NCI-H526 (cell line): ENCODE results near the gene PRR15L.
"Not testable (repeated sequence)": the region's sequence is repeated elsewhere in the genome, so short reads cannot be mapped to it uniquely, and the experiment has no call there.

Experiments
- DNase-seq, 2 experiments: peaks; one replicate each; lab custom pipeline; 2025; lab: John Stamatoyannopoulos, UW

The PRR15L gene

DNA sequence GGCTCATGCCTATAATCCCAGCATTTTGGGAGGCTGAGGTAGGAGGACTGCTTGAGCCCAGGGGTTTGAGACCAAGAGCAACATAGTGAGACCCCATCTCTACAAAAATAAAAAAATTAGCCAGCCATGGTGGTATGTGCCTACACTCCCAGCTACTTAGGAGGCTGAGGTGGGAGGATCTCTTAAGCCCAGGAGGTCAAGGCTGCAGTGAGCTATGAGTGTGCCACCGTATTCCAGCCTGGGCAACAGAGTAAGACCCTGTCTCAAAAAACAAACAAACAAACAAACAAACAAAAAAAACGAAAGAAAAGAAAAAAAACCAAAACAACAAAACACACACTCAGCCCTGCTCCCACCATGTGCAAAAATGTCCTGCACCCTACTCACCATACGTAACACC is 22.2 kb downstream of the PRR15L start:
- not testable (repeated sequence) for DNase-seq

GRCh38 chr17:47934856-47935255 is 22.8 kb downstream of the PRR15L start:
- no peak for DNase-seq

- DNase-seq, result no peak
Observed at GRCh38 chr17:47931848-47932247, 25.8 kb downstream of the PRR15L start.

DNA sequence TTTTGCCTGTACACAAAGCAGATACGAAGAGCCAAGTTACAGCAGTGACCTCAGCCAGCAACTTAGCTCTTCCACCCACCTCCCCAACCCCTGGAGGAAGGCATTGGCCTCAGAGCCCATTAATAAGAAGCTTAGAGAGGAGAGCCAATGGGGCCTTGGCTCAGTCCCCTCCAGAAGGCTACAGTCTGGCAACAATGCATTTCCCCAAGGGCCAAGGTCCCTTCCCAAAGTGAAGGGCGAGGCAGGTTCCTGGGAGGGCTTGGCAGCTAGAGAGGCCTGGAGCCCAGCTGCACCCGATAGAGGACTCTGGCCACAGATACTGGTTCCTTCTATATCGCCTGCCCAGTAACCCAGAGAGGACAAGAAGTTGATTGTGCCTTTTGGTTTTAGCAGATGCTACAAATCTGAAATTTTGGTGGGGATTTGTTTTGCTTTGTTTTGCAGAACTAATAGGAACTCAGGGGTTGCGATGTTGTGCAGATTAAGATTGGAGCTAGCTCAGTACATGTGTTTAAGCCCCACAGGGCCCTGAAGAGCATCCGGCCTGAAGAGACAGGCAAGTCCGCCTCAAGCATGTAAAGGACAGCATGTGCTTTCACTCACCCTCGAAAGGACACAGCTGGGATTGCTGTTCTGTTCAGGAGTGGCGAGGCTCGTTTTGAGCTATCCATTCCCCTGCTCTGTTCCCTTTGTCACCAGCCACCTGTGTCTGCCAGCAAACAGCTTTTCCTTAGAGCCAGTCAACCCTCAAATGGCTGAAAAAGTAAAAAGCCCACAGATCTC is 28.3 kb downstream of the PRR15L start:
- DNase-seq, result no peak

DNA sequence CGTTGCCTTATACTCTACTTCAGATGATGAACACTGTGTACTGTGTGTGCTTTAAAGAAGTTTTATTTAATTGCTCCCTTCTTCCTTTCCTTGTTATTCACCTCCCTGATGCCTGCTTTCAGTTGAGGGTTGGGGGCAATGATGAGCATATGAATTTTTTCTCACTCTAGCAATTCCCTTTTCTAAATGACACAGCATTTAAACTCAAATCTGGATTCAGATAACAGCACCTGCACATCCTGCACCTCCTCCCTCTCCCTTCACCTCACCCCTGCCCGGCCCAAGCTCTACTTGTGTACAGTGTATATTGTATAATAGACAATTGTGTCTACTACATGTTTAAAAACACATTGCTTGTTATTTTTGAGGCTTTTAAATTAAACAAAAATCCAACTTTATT is 29.3 kb downstream of the PRR15L start:
- no peak for DNase-seq

GRCh38 chr17:47927821-47928400 is 29.8 kb downstream of the PRR15L start:
- no peak for DNase-seq

- DNase-seq, result no peak
Observed at GRCh38 chr17:47925678-47925988, 32.0 kb downstream of the PRR15L start.

DNA sequence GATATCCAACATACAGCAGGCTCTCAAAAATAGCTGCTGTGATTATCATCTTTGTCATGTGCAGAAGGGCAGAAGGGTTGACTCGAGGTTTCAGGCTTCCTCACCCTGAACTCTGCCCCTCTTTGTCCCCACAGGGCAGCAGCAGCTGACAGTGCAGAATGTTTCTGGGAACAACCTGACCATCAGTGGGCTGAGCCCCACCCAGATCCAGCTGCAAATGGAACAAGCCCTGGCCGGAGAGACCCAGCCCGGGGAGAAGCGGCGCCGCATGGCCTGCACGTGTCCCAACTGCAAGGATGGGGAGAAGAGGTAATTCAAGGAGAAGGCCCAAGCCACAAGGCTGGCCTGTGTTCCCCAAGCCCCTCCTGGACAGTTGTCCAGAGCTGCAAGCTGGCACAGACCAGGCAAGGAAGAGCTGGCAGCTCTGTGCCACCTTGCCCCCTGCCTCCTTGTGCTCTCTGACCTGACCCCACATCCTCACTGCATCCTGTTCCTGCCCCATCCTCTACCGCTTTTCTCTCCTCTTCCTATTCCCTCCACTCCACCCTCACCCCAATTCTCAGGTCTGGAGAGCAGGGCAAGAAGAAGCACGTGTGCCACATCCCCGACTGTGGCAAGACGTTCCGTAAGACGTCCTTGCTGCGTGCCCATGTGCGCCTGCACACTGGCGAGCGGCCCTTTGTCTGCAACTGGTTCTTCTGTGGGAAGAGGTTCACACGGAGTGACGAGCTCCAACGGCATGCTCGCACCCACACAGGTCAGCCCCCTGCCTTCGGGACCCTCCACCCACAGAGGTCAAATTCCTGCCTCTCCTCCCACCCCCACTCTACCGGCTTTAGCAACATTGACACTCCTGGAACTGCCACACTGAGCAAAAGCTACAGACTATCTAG is 32.7 kb downstream of the PRR15L start:
- DNase-seq, result no peak

- DNase-seq, result not testable (repeated sequence)
Observed at GRCh38 chr17:47919889-47920288, 37.8 kb downstream of the PRR15L start.

- DNase-seq, result no peak
Observed at GRCh38 chr17:47918991-47919390, 38.7 kb downstream of the PRR15L start.

- DNase-seq, result no peak
Observed at GRCh38 chr17:47918006-47918405, 39.7 kb downstream of the PRR15L start.

DNA sequence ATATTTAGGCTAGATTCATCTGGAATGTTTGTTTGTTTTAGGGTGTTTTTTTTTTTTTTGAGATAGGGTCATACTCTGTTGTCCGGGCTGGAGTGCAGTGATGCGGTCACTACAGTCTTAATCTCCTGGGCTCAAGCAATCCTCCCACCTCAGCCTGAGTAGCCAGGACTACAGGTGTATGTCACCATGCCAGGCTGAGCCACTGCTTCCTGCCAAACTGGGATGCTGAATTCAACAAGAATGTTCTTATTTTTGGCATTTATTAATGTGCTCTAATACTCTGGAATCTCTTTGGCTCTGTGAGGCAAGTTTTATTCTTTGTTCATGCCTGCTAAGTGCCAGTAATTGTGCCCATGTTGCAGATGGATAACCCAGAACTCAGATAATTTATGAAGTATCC is 40.1 kb downstream of the PRR15L start:
- no peak for DNase-seq

GRCh38 chr17:47916489-47917208 is 41.0 kb downstream of the PRR15L start:
- no peak for DNase-seq

DNA sequence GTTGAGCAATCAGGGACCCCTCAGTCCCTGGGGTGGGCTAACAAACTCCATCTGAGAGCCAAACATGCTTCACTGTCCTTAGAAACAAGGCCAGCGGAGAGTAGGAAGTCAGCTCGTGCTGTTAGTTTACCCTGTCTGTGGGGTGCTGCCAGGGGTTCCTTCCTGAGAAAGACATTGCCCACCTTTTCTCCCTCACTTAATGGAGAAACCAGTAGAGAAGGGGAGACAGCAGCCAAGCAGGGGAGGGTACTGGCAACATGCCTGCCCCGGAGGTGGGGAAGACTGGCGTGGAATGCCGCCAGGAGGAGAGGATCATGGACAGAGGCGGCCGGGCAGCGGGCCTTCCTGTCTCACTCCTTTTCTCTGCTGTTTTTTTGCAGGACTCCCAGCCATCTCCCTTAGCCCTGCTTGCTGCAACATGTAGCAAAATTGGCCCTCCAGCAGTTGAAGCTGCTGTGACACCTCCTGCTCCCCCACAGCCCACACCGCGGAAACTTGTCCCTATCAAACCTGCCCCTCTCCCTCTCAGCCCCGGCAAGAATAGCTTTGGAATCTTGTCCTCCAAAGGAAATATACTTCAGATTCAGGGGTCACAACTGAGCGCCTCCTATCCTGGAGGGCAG is 41.8 kb downstream of the PRR15L start:
- no peak for DNase-seq

GRCh38 chr17:47914306-47914948 is 43.3 kb downstream of the PRR15L start:
- no peak for DNase-seq

DNA sequence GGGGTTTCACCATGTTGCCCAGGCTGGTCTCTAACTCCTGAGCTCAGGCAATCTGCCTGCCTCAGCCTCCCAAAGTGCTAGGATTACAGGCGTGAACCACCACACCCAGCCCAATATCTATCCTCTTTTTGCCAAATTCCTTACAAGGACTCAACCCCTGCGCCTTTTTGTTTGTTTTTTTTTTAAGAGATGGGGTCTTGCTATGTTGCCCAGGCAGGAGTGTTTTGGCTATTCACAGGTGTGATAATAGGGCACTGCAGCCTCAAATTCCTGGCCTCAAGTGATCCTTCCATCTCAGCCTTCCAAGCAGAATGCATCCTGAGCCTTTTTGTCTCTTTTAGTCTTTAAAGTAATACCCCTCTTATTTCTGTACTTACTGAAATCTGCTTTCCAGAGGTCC is 44.6 kb downstream of the PRR15L start:
- no peak for DNase-seq

- DNase-seq, result no peak
Observed at GRCh38 chr17:47907932-47908562, 49.6 kb downstream of the PRR15L start.

DNA sequence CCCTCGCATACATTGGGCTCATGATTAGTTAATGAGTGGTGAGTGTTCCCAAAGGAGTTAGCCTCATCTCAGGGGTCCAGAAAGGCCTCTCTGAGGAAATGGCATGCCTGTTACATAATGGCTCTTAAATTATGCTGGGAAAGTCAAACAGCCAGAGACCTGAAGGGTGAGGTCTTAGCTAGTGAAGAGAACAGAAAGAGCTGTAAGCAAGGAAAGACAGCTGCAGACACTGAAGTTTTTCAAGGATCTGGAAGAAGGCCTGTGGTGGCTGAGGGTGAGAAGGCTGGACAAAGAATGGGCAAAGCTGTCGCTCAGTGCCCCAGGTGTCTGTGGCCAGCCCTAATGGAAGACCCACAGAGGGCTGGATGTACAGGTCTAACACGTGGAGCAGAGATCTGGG is 51.2 kb downstream of the PRR15L start:
- no peak for DNase-seq

DNA sequence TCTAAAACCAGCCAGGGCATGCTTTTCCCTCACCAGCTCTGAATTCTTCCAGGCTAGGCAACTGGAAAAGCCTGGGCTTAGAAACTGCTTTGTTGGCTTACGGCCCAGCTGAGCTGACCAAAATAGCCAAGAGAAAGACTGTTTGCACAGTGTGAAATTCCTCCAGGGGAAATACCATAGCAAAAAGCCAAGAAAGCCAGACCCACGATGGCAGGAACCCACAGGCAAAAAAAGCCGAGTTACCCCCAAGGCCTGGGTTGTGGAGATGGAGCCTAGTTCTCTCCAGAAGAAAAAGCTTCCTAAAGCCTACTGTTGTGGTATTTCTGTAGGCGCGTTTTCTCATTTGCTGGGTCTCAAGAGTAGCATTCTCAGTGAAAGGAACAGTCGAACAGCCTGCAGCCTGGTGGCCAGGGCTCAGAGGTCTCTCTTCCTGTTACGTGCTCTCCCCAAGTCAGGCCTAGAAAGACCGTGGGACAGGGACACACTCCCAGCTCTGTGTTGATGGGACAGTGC is 52.4 kb downstream of the PRR15L start:
- DNase-seq, result no peak

DNA sequence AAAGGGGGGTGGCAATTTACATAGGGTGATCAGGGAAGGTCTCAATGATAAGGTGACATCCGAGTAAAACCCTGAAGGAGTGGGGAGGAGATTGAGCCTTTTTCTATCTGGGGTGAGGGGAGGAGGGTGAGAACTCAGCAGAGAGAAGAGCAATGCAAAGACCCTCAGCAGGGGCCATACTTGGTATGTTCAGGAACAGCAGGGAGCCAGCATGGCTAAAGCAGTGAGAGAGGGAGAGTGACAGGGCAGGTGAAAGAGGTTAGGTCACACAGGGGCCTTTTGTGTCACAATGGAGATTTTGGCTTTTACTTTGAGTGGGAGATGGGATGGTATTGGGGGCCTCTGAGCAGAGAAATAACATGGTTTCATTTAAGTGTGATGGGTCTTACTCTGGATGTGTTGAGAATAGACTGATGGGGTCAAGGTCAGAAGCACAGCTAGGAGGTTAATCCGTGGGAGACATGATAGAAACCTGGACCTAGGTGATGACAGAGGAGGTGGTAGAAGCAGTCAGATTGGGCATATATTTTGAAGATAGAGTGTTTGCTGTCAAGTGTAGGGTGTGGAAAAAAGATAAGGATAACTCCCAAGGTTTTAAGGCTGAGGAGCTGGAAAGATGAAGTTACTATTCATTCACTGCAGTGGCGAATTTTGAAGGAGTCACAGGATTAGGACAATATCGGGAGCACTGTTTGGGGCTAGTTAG is 55.5 kb downstream of the PRR15L start:
- no peak for DNase-seq
